H1 (cell line): Measurements from ENCODE around the gene STEAP1B.

Source experiments
- CBX5 ChIP-seq: fragments of 300-800, 300-1000 bp; sonication (generic); IDR thresholded peaks from 2 replicates; pipeline ENCODE4 v1.7.1; 2016; ENCODE audit warnings: antibody characterized with exemption, low read length, low read depth
- CEBPB ChIP-seq: IDR thresholded peaks from 2 replicates; pipeline ENCODE4 v1.6.1; 2012; ENCODE audit warnings: low read depth, low read length
- EZH2 ChIP-seq: fragments of 200-600 bp; sonication (generic); IDR thresholded peaks from 2 replicates; pipeline ENCODE4 v1.7.1; 2012; ENCODE audit warnings: low read depth, mild to moderate bottlenecking, moderate library complexity, low read length, inconsistent platforms; ENCODE audit not compliant: severe bottlenecking
- JUN ChIP-seq: IDR thresholded peaks from 2 replicates; pipeline ENCODE4 v1.6.1; 2011; ENCODE audit warnings: low read depth, mild to moderate bottlenecking, improper control_type of control experiment, low read length
- POLR2A ChIP-seq, 2 experiments: IDR thresholded peaks; 1 replicate in 1 of 2; 2 replicates in 1 of 2; pipeline ENCODE4 v1.6.1; 2011; ENCODE audit warnings: low read depth in 2 of 2, low read length in 2 of 2, mild to moderate bottlenecking in 2 of 2; ENCODE audit errors: control extremely low read depth in 1 of 2
- POLR2AphosphoS5 ChIP-seq: IDR thresholded peaks from 2 replicates; pipeline ENCODE4 v1.6.1; 2011; ENCODE audit warnings: low read depth, low read length
- RAD21 ChIP-seq, 2 experiments: IDR thresholded peaks in 1 of 2; conservative IDR thresholded peaks in 1 of 2; 2 replicates each; pipeline ENCODE4 v1.6.1; 2011; ENCODE audit warnings: low read depth in 2 of 2, low read length in 2 of 2, improper control_type of control experiment in 1 of 2, inconsistent platforms in 1 of 2, mild to moderate bottlenecking in 1 of 2, moderate library complexity in 1 of 2
- RXRA ChIP-seq: IDR thresholded peaks from 2 replicates; pipeline ENCODE4 v1.6.1; 2011; ENCODE audit warnings: low read depth, mild to moderate bottlenecking, low read length, moderate library complexity; ENCODE audit not compliant: insufficient read depth
- TEAD4 ChIP-seq: IDR thresholded peaks from 2 replicates; pipeline ENCODE4 v1.6.1; 2012; ENCODE audit warnings: low read depth, low read length, inconsistent platforms, mixed read lengths
- ZNF274 ChIP-seq: IDR thresholded peaks from 2 replicates; pipeline ENCODE4 v1.7.0; 2012; ENCODE audit warnings: low read length, borderline replicate concordance; ENCODE audit errors: extremely low read depth
- TF ChIP-seq, protein P1 (sequence below), 3 experiments: IDR thresholded peaks; 1 replicate in 2 of 3; 2 replicates in 1 of 3; pipeline versions ENCODE4 v1.5.1 to v1.6.1; 2011; ENCODE audit warnings: low read length in 3 of 3, mild to moderate bottlenecking in 3 of 3, inconsistent platforms in 2 of 3, low read depth in 1 of 3, moderate library complexity in 1 of 3; ENCODE audit not compliant: insufficient read depth in 1 of 3; ENCODE audit errors: control extremely low read depth in 1 of 3

DNA sequence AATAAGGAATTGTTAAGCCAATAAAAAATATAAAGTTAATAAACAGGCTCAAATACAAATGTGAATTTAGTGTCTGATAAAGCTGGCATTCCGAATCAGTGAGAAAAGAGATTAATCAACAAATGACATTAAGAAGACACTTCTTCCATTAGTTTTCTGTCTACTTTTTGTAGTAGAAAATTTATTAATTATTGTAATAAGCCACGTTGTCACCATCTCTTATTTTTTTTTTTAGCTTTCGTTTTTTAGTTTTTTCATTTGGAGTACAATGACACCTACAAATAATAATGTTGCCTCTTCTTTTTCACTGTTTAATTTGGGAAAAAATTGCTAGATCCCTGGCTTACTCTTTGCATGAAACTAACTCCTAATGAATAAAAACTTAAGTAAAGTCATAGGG, 46.8 kb upstream of the STEAP1B start:
- no peak for TF ChIP-seq POLR2A (IDR thresholded peaks at IDR 0.05; ENCODE audit: control extremely low read depth in 1 of 2, low read depth in 2 of 2, low read length in 2 of 2)
- TF ChIP-seq CBX5, result no peak
- TF ChIP-seq, protein P1, sequence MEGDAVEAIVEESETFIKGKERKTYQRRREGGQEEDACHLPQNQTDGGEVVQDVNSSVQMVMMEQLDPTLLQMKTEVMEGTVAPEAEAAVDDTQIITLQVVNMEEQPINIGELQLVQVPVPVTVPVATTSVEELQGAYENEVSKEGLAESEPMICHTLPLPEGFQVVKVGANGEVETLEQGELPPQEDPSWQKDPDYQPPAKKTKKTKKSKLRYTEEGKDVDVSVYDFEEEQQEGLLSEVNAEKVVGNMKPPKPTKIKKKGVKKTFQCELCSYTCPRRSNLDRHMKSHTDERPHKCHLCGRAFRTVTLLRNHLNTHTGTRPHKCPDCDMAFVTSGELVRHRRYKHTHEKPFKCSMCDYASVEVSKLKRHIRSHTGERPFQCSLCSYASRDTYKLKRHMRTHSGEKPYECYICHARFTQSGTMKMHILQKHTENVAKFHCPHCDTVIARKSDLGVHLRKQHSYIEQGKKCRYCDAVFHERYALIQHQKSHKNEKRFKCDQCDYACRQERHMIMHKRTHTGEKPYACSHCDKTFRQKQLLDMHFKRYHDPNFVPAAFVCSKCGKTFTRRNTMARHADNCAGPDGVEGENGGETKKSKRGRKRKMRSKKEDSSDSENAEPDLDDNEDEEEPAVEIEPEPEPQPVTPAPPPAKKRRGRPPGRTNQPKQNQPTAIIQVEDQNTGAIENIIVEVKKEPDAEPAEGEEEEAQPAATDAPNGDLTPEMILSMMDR (IDR thresholded peaks at IDR 0.05; ENCODE audit: control extremely low read depth in 1 of 3, insufficient read depth in 1 of 3, low read depth in 1 of 3, low read length in 3 of 3), result no peak
- no peak for TF ChIP-seq POLR2AphosphoS5
- no peak for TF ChIP-seq TEAD4
- TF ChIP-seq JUN, result no peak
- no peak for TF ChIP-seq RXRA
- TF ChIP-seq EZH2, result no peak
- no peak for TF ChIP-seq ZNF274
- TF ChIP-seq CEBPB, result no peak
- TF ChIP-seq RAD21 (IDR thresholded peaks at IDR 0.05 in 1 of 2, conservative IDR thresholded peaks at IDR 0.05 in 1 of 2; ENCODE audit: low read depth in 2 of 2, low read length in 2 of 2), result no peak
